PC-9 (cell line): Measurements from ENCODE around the gene PRKCH. TPM values are rescaled to one million over a fixed set of nuclear protein-coding genes. Genes with fewer than 3 reads are reported as not detected.
"Not testable (repeated sequence)": the region's sequence is repeated elsewhere in the genome, so short reads cannot be mapped to it uniquely, and the experiment has no call there.

Source experiments
- BruUV-seq: library from RNA; stranded (reverse); fragments of 400-500 nt; replicated peaks from 2 replicates; lab custom pipeline; 2021; lab: Mats Ljungman, UMichigan
- CTCF ChIA-PET: fragments of 300-600 bp; sonication (Branson Sonifier 250); formaldehyde crosslinking; loops from one replicate; lab custom pipeline; 2022; ENCODE audit warnings: antibody characterized with exemption; lab: Charles Lee
- POLR2A ChIA-PET: fragments of 300-600 bp; sonication (Branson Sonifier 250); formaldehyde crosslinking; loops from one replicate; lab custom pipeline; 2022; ENCODE audit warnings: antibody characterized with exemption; ENCODE audit not compliant: unreplicated experiment; lab: Charles Lee
- DNase-seq, 2 experiments: peaks; one replicate each; pipeline versions ENCODE4 v3.0.0 to v3.0.0-alpha.2; 2015 to 2022; ENCODE audit warnings: mixed read lengths in 1 of 2
- H2AFZ ChIP-seq: fragments of 200-600 bp; sonication (generic); 2 replicates; pipeline ENCODE4 v1.8.1; 2017; ENCODE audit warnings: antibody characterized with exemption
- H3F3A ChIP-seq: fragments of 200-600 bp; sonication (generic); 2 replicates; pipeline ENCODE4 v1.8.1; 2017; ENCODE audit warnings: antibody characterized with exemption, mild to moderate bottlenecking, low read depth; ENCODE audit not compliant: insufficient read depth
- H3K27ac ChIP-seq: fragments of 200-600 bp; sonication (generic); 2 replicates; pipeline ENCODE4 v1.6.1; 2016; ENCODE audit warnings: mixed run types
- H3K27me3 ChIP-seq: fragments of 200-600 bp; sonication (generic); 2 replicates; pipeline ENCODE4 v1.6.1; 2016; ENCODE audit warnings: low read depth, mixed run types; ENCODE audit not compliant: insufficient read depth
- H3K36me3 ChIP-seq: fragments of 200-600 bp; sonication (generic); 2 replicates; pipeline ENCODE4 v1.6.1; 2016; ENCODE audit warnings: low read depth, mixed run types
- H3K4me1 ChIP-seq: fragments of 200-600 bp; sonication (generic); replicated peaks from 2 replicates; pipeline ENCODE4 v1.6.1; 2016; ENCODE audit warnings: mixed run types; ENCODE audit not compliant: insufficient read depth
- H3K4me2 ChIP-seq: fragments of 200-600 bp; sonication (generic); 2 replicates; pipeline ENCODE4 v1.6.1; 2017; ENCODE audit warnings: mixed run types
- H3K4me3 ChIP-seq: fragments of 200-600 bp; sonication (generic); 2 replicates; pipeline ENCODE4 v1.6.1; 2016; ENCODE audit warnings: mixed run types
- H3K79me2 ChIP-seq: fragments of 200-600 bp; sonication (generic); 2 replicates; pipeline ENCODE4 v1.6.1; 2017; ENCODE audit warnings: low read depth, mixed run types
- H3K9me2 ChIP-seq: fragments of 200-600 bp; sonication (generic); 2 replicates; pipeline ENCODE4 v1.8.1; 2017; ENCODE audit warnings: mild to moderate bottlenecking; ENCODE audit not compliant: insufficient read depth
- H3K9me3 ChIP-seq: fragments of 200-600 bp; sonication (generic); 2 replicates; pipeline ENCODE4 v1.8.1; 2016; ENCODE audit warnings: low read depth; ENCODE audit not compliant: insufficient read depth
- H4K20me1 ChIP-seq: fragments of 200-600 bp; sonication (generic); 2 replicates; pipeline ENCODE4 v1.8.1; 2017; ENCODE audit not compliant: insufficient read depth
- EZH2 ChIP-seq: fragments of 200-600 bp; sonication (generic); IDR thresholded peaks from 2 replicates; pipeline ENCODE4 v1.8.0; 2017; ENCODE audit warnings: antibody characterized with exemption, low read depth
- intact Hi-C: fragments of 100-400 bp; cut with micrococcal nuclease; formaldehyde crosslinking; loops from one replicate; pipeline ENCODE4 v1.10.0; 2022; ENCODE audit not compliant: unreplicated experiment
- total RNA-seq: library from RNA; stranded (reverse); gene quantifications from 2 replicates; pipeline ENCODE4 v1.2.3, GENCODE V29; 2021
- TF ChIP-seq, protein P1 (sequence below): fragments of 200-600 bp; sonication (generic); conservative IDR thresholded peaks from 2 replicates; pipeline ENCODE4 v1.6.1; 2017; ENCODE audit warnings: mixed run types, antibody characterized with exemption, mild to moderate bottlenecking, moderate library complexity

The PRKCH gene
- total RNA-seq, 1 experiment from 2014 or later = 32.4 TPM

DNA sequence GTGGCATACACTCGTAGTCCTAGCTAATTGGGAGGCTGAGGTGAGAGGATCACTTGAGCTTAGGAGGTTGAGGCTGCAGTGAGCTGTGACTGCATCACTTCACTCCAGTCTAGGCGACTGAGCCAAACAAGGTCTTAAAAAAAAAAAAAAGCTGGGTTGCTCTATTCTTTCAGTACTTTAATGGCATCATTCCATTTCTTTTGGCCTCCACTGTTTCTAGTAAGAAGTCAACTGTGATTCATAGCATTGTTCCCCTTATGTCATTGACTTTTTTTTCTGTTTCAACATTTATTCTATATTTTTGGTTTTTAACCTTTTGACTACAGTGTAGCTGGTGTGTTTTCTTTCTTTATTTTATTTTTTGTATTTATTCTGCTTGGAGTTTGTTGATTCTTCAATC lies 16.7 kb upstream of the PRKCH start:
- TF ChIP-seq EZH2 = no peak
- TF ChIP-seq, protein P1, sequence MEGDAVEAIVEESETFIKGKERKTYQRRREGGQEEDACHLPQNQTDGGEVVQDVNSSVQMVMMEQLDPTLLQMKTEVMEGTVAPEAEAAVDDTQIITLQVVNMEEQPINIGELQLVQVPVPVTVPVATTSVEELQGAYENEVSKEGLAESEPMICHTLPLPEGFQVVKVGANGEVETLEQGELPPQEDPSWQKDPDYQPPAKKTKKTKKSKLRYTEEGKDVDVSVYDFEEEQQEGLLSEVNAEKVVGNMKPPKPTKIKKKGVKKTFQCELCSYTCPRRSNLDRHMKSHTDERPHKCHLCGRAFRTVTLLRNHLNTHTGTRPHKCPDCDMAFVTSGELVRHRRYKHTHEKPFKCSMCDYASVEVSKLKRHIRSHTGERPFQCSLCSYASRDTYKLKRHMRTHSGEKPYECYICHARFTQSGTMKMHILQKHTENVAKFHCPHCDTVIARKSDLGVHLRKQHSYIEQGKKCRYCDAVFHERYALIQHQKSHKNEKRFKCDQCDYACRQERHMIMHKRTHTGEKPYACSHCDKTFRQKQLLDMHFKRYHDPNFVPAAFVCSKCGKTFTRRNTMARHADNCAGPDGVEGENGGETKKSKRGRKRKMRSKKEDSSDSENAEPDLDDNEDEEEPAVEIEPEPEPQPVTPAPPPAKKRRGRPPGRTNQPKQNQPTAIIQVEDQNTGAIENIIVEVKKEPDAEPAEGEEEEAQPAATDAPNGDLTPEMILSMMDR = no peak
- no peaks in the 10 kb centered on the region for H3K79me2 ChIP-seq
- H2AFZ ChIP-seq = no peak overlapping the region
- no peak overlapping the region for H3K4me3 ChIP-seq
- H4K20me1 ChIP-seq = no peaks in the 10 kb centered on the region
- BruUV-seq = no TSS peak
- intact Hi-C loops = no loop called here
- DNase-seq = no peak
- no peaks in the 10 kb centered on the region for H3F3A ChIP-seq
- POLR2A ChIA-PET = no interaction called here
- H3K27ac ChIP-seq = no peak overlapping the region
- no peaks in the 10 kb centered on the region for H3K9me2 ChIP-seq
- CTCF ChIA-PET = interaction anchor here (0.6 to 0.7 kb wide), 3 partner anchors 35 to 76 kb away, joined by 4 to 8 read pairs (median 4); no protein-coding TSS in a partner anchor
- no peaks in the 10 kb centered on the region for H3K27me3 ChIP-seq
- no peak overlapping the region for H3K4me2 ChIP-seq
- H3K36me3 ChIP-seq = peaks cover 14% of the 10 kb centered on the region; the same call in 1 of the 2 replicates
- no peaks in the 10 kb centered on the region for H3K4me1 ChIP-seq
- peaks cover 6% of the 10 kb centered on the region; the same call in 1 of the 2 replicates for H3K9me3 ChIP-seq

DNA sequence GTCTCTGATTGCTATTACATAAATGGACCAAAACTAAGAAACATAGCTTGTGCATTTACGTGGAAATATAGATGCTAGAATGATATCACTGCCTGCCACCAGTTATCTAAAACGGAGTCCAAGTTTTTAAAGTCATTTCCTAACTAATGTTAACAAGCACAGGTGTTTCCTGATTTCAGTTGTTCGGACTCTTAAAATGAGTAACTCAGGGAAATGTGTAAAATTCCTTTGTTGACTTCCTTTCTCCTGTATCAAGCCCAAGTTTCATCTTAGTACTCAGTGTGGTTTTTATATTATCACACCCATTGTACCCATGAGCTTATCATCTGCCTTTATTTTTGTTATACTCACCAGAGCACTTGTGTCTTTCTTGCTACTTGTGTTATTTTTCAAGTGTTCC lies 13.2 kb upstream of the PRKCH start:
- no peaks in the 10 kb centered on the region for H3K9me2 ChIP-seq
- H3K9me3 ChIP-seq = peaks cover 16% of the 10 kb centered on the region; the same call in 1 of the 2 replicates
- no peaks in the 10 kb centered on the region for H3K27me3 ChIP-seq
- POLR2A ChIA-PET = no interaction called here
- H2AFZ ChIP-seq = no peak overlapping the region
- H4K20me1 ChIP-seq = no peaks in the 10 kb centered on the region
- no peak for TF ChIP-seq EZH2
- TF ChIP-seq, protein P1 = no peak
- BruUV-seq = no TSS peak
- H3K27ac ChIP-seq = no peak overlapping the region
- no peak for DNase-seq
- peaks cover 13% of the 10 kb centered on the region; the same call in 1 of the 2 replicates for H3K36me3 ChIP-seq
- H3K4me2 ChIP-seq = no peak overlapping the region
- H3K4me3 ChIP-seq = no peak overlapping the region
- H3F3A ChIP-seq = no peaks in the 10 kb centered on the region
- no peaks in the 10 kb centered on the region for H3K79me2 ChIP-seq
- H3K4me1 ChIP-seq = no peaks in the 10 kb centered on the region
- intact Hi-C loops = no loop called here
- CTCF ChIA-PET = no interaction called here

DNA sequence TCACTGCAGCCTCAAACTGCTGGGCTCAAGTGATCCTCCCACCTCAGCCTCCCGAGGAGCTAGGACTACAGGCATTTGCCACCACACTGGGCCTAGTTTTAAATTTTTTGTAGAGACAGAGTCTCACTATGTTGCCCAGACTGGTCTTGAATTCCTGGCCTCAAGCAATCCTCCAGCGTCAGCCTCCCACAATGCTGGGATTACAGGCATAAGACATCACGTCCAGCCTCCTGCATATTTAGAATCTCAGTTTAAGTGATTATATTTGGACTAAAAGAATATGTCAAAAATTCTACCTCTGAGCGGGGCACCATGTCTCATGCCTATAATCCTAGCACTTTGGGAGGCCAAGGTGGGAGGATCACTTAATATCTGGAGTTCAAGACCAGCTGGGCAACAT lies 12.7 kb upstream of the PRKCH start:
- DNase-seq, H3K4me1 ChIP-seq, H3K9me2 ChIP-seq, intact Hi-C loops, POLR2A ChIA-PET, H3K27me3 ChIP-seq, CTCF ChIA-PET, H3K4me3 ChIP-seq, H3K4me2 ChIP-seq, H3F3A ChIP-seq, H3K27ac ChIP-seq, H2AFZ ChIP-seq, BruUV-seq, H4K20me1 ChIP-seq, H3K79me2 ChIP-seq: not testable (repeated sequence)
- Histone ChIP-seq H3K9me3 (peaks cover 16% of the 10 kb centered on the region; the same call in 1 of the 2 replicates), H3K36me3 (0 out of 2 replicates have a peak, but pooled peaks cover 11% of the 10 kb centered on the region)

DNA sequence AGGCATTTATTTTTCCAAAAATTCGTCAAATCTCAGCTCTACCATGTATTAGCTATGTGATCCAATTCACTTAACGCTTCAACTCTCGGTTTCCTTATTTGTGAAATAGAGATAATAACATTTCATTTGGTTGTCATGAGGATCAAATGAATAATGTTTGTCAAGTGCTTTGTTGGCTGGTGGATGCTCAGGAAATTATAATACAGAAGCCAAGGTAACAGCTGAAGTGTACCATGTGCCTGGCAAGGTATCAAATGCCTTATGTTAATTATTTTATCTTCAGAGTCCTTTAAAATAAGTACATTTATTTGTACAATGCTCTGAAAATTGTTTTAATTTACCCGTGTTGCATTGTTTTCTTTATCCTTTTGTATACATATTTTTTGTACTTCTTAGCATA lies 6.1 kb upstream of the PRKCH start:
- no TSS peak for BruUV-seq
- intact Hi-C loops = no loop called here
- Histone ChIP-seq H3K4me2 (no peak overlapping the region), H2AFZ (no peak overlapping the region), H3K4me1 (no peaks in the 10 kb centered on the region), H3K79me2 (no peaks in the 10 kb centered on the region), H3K9me3 (peaks cover 13% of the 10 kb centered on the region; the same call in 1 of the 2 replicates), H3K9me2 (no peaks in the 10 kb centered on the region), H3K36me3 (no peaks in the 10 kb centered on the region), H3F3A (0 out of 2 replicates have a peak, but pooled peaks cover 8% of the 10 kb centered on the region), H3K27ac (no peak overlapping the region), H3K27me3 (no peaks in the 10 kb centered on the region), H4K20me1 (no peaks in the 10 kb centered on the region), H3K4me3 (no peak overlapping the region)
- ChIA-PET CTCF (no interaction called here), POLR2A (no interaction called here)
- no peak for DNase-seq
- TF ChIP-seq, protein P1 = no peak
- TF ChIP-seq EZH2 = no peak
